HAP-1 (cell line): ENCODE data around the gene SLC18A2.
A peak's percentile ranks its signal among the peaks of the same experiment; 100 is the strongest.

Experiments
- DNase-seq, 2 experiments: peaks; one replicate each; pipeline ENCODE4 v3.0.0-alpha.2; 2016 to 2020; ENCODE audit warnings: low spot score in 2 of 2
- H3K27me3 ChIP-seq: fragments of 250-450 bp; sonication (Bioruptor Pico); 2 replicates; pipeline ENCODE4 v1.5.1; 2020; ENCODE audit warnings: low read depth, mild to moderate bottlenecking, moderate library complexity
- H3K36me3 ChIP-seq: fragments of 250-450 bp; sonication (Bioruptor Pico); replicated peaks from 2 replicates; pipeline ENCODE4 v1.5.1; 2020; ENCODE audit warnings: mild to moderate bottlenecking
- H3K4me1 ChIP-seq: fragments of 250-450 bp; sonication (Bioruptor Pico); 2 replicates; pipeline ENCODE4 v1.5.1; 2020; ENCODE audit warnings: mild to moderate bottlenecking
- H3K4me3 ChIP-seq: fragments of 250-450 bp; sonication (Bioruptor Pico); 2 replicates; pipeline ENCODE4 v1.5.1; 2020; ENCODE audit warnings: mild to moderate bottlenecking, moderate library complexity
- H3K9me3 ChIP-seq: fragments of 250-450 bp; sonication (Bioruptor Pico); 2 replicates; pipeline ENCODE4 v1.5.1; 2020; ENCODE audit warnings: mild to moderate bottlenecking, moderate library complexity
- in situ Hi-C: fragments of 300-500 bp; cut with MboI; formaldehyde crosslinking; loops from 3 replicates; pipeline ENCODE4 v1.14.3; 2020; ENCODE audit warnings: low sequenced_read_pairs, inconsistent platforms, mixed read lengths

The SLC18A2 gene

GRCh38 chr10:117240621-117241529 is at the start of gene SLC18A2:
Gene SLC18A2 (plus strand): TSS chr10:117241114. CDS start chr10:117241694, 580 bp downstream.
- H3K36me3 ChIP-seq, result no peaks in the 10 kb centered on the region
- in situ Hi-C loops, result no loop called here
- no peaks in the 10 kb centered on the region for H3K9me3 ChIP-seq
- no peak for DNase-seq
- no peak within 1 kb of the TSS; the same call in 1 of the 2 replicates for H3K4me3 ChIP-seq
- H3K4me1 ChIP-seq, result no peaks in the 10 kb centered on the region
- no peaks in the 10 kb centered on the region for H3K27me3 ChIP-seq

DNA sequence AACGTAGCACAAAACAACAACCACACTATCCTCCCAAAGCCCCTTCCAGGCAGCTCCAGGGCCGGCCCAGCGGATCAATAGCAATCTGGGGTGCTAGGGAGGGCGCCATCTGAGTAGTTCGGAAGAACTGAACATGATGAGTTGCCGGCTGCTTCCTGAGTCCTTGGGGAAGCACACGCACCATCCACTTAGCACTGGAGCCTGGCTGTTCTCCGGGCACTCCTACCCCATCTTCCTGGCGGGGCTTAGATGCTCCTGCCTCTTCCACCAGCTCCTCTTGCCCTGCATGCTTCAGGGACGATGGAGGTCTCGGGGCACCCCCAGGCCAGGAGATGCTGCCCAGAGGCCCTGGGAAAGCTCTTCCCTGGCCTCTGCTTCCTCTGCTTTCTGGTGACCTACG is 43.7 kb upstream of the SLC18A2 start, which contains the start of gene KCNK18:
KCNK18 (plus strand) TSS at position 301 of the 400 bp plus-strand sequence; CDS start at position 301, 0 bp downstream.
- no peaks in the 10 kb centered on the region for H3K27me3 ChIP-seq
- H3K9me3 ChIP-seq, result no peaks in the 10 kb centered on the region
- in situ Hi-C loops, result no loop called here
- DNase-seq, result no peak
- H3K36me3 ChIP-seq, result no peaks in the 10 kb centered on the region
- H3K4me1 ChIP-seq, result no peaks in the 10 kb centered on the region
- H3K4me3 ChIP-seq, result no peak within 1 kb of the TSS

DNA sequence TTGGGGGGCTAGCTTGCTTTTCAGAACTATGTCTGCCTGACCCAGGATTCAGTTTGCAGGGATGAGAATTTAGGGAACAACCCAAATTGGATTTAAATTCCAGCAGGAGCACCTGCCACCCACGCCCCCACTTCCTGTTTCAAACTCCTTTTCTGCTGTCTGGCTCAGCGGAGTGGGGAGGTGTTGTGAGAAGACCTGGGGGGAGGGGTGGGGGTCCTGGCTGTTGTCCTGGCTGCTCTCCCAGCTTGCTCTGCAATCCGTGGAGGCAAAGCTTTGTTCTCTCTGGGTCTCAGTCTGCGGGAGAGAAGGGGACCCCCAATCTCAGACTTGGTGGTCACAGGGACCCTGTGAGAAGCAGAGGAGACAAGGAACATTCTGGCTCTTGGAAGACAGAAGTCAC is 42.8 kb upstream of the SLC18A2 start:
- in situ Hi-C loops, result no loop called here
- H3K4me3 ChIP-seq, result no peak overlapping the region
- no peaks in the 10 kb centered on the region for H3K36me3 ChIP-seq
- no peaks in the 10 kb centered on the region for H3K9me3 ChIP-seq
- DNase-seq, result no peak
- no peaks in the 10 kb centered on the region for H3K27me3 ChIP-seq
- H3K4me1 ChIP-seq, result no peaks in the 10 kb centered on the region

DNA sequence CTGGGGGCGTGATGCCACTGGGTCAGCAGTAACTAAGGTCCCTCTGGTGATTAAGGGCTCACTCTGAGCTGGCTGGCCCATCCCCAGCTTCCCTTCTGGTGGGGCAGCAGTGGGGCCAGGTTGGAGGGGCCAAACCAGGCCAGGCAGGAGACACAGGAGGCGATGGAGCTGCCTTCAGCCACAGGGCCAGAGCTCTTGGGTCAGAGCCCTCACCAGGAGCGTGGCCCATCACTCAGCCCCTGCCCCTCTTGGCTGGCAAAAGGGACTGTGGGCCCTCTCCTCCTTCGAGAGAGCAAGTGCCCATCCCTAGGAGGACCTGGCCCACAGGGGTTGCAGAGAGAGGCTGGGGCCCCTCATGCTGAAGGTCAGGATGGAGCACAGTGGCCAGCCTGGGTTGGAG is 39.1 kb upstream of the SLC18A2 start:
- H3K36me3 ChIP-seq, result no peaks in the 10 kb centered on the region
- in situ Hi-C loops, result loop anchor here (25.0 kb wide), 1 partner anchor 1035 kb away; no protein-coding TSS in a partner anchor

DNA sequence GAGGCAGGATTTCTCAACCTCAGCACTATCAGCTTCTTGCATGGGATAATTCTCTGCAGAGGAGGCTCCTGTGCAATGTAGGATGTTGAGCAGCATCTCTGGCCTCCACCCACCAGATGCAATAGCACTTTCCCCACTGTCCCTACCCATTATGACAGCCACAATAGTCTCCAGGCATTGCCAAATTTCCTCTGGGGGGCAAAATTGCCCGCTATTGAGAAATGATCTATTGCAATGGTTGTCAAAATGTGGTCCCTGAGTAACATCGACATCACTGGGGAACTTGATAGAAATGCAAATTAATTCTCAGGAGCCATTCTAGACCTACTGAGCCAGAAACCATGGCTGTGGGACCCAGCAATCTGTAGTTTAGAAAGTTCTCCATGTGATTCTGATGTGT is 36.6 kb upstream of the SLC18A2 start:
- Histone ChIP-seq H3K36me3 (no peaks in the 10 kb centered on the region), H3K4me1 (no peaks in the 10 kb centered on the region), H3K4me3 (no peak overlapping the region), H3K9me3 (no peaks in the 10 kb centered on the region), H3K27me3 (no peaks in the 10 kb centered on the region)
- no peak for DNase-seq
- in situ Hi-C loops, result loop anchor here (25.0 kb wide), 1 partner anchor 1033 kb away; no protein-coding TSS in a partner anchor

More for the DNA sequence above, 39.1 kb upstream of the SLC18A2 start:
- H3K4me1 ChIP-seq, result no peaks in the 10 kb centered on the region
- H3K4me3 ChIP-seq, result no peak overlapping the region
- no peaks in the 10 kb centered on the region for H3K27me3 ChIP-seq
- H3K9me3 ChIP-seq, result no peaks in the 10 kb centered on the region
- no peak for DNase-seq

DNA sequence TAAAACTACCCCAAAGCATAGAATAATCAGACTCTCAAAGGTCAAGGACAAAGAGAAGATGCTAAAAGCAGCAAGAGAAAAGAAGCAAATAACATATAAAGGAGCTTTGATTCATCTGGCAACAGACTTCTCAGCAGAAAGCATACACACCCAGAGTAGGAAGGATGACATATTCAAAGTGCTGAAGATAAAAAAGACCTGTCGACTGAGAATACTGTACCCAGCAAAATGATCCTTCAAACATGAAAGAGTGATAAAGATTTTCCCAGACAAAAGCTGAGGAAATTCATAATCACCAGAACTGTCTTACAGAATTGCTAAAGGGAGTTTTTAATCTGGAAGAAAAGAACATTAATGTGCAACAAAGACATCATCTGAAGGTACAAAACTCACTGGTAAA is 28.7 kb upstream of the SLC18A2 start:
- Histone ChIP-seq H3K36me3 (no peaks in the 10 kb centered on the region), H3K4me3 (no peak overlapping the region), H3K27me3 (peaks cover 2% of the 10 kb centered on the region; the same call in 1 of the 2 replicates), H3K4me1 (no peaks in the 10 kb centered on the region; the same call in 1 of the 2 replicates), H3K9me3 (no peaks in the 10 kb centered on the region)
- no peak for DNase-seq
- in situ Hi-C loops, result loop anchor here (25.0 kb wide), 1 partner anchor 1025 kb away; no protein-coding TSS in a partner anchor

- Histone ChIP-seq H3K36me3 (no peaks in the 10 kb centered on the region), H3K4me1 (no peaks in the 10 kb centered on the region; the same call in 1 of the 2 replicates), H3K9me3 (no peaks in the 10 kb centered on the region), H3K27me3 (peaks cover 2% of the 10 kb centered on the region; the same call in 1 of the 2 replicates), H3K4me3 (no peak overlapping the region)
- no peak for DNase-seq
- in situ Hi-C loops, result loop anchor here (25.0 kb wide), 1 partner anchor 1023 kb away; no protein-coding TSS in a partner anchor
Measured at GRCh38 chr10:117214401-117214800, 26.5 kb upstream of the SLC18A2 start.

DNA sequence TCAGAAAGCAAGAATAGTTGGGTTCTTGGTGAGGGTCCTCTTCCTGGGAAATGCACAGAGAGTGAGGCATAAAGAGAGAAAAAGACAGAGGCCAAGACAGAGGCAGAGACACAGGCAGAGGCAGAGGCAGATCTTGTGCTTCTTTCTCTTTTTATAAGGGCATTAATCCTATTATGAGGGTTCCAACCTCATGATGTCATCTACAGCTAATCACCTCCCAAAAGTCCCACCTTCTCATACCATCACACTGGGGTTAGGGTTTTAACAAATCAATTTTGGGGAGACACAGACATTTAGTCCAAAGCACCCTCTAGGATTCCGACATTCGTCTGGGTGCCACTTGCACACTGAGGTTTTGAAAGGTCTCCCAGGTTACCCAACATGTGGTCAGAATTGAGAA is 25.8 kb upstream of the SLC18A2 start:
- in situ Hi-C loops, result loop anchor here (25.0 kb wide), 1 partner anchor 1022 kb away; no protein-coding TSS in a partner anchor
- Histone ChIP-seq H3K27me3 (peaks cover 2% of the 10 kb centered on the region; the same call in 1 of the 2 replicates), H3K36me3 (no peaks in the 10 kb centered on the region), H3K4me3 (no peak overlapping the region), H3K9me3 (no peaks in the 10 kb centered on the region), H3K4me1 (no peaks in the 10 kb centered on the region; the same call in 1 of the 2 replicates)
- no peak for DNase-seq

DNA sequence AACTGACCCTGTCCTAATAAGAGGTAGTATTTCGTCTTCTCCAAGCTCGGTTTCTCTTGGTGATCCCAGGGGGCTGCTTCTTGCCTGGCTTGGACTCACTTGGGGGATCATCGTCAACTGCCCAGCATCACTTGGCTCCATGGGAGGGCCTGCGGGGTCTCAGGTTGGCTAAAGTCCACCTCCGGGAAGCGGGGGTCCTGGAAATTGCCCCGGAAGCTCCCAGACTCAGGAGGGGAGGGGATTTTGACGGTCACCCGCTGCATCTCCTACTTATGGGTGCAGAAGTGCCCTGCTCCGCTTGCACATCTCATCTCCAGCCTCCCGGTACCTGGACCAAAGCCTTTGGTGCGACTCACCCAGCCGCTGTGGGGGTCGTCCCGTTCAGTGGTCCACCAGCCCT is 24.9 kb upstream of the SLC18A2 start:
- Histone ChIP-seq H3K36me3 (no peaks in the 10 kb centered on the region), H3K4me1 (no peaks in the 10 kb centered on the region; the same call in 1 of the 2 replicates), H3K27me3 (peaks cover 2% of the 10 kb centered on the region; the same call in 1 of the 2 replicates), H3K9me3 (no peaks in the 10 kb centered on the region), H3K4me3 (no peak overlapping the region)
- in situ Hi-C loops, result loop anchor here (25.0 kb wide), 1 partner anchor 1021 kb away; no protein-coding TSS in a partner anchor
- DNase-seq, result no peak

- in situ Hi-C loops, result loop anchor here (25.0 kb wide), 1 partner anchor 1021 kb away; no protein-coding TSS in a partner anchor
- peak; percentile 68 to 86 for DNase-seq
- Histone ChIP-seq H3K36me3 (no peaks in the 10 kb centered on the region), H3K27me3 (peaks cover 2% of the 10 kb centered on the region; the same call in 1 of the 2 replicates), H3K4me3 (peak overlapping the region; percentile 29), H3K9me3 (no peaks in the 10 kb centered on the region), H3K4me1 (no peaks in the 10 kb centered on the region; the same call in 1 of the 2 replicates)
Measured at GRCh38 chr10:117216611-117217195, 24.2 kb upstream of the SLC18A2 start.

GRCh38 chr10:117217196-117217761 is 23.6 kb upstream of the SLC18A2 start:
- Histone ChIP-seq H3K4me3 (peak overlapping the region; percentile 29), H3K36me3 (no peaks in the 10 kb centered on the region), H3K27me3 (peaks cover 2% of the 10 kb centered on the region; the same call in 1 of the 2 replicates), H3K9me3 (no peaks in the 10 kb centered on the region), H3K4me1 (no peaks in the 10 kb centered on the region; the same call in 1 of the 2 replicates)
- in situ Hi-C loops, result loop anchor here (25.0 kb wide), 1 partner anchor 1020 kb away; no protein-coding TSS in a partner anchor
- DNase-seq, result no peak

DNA sequence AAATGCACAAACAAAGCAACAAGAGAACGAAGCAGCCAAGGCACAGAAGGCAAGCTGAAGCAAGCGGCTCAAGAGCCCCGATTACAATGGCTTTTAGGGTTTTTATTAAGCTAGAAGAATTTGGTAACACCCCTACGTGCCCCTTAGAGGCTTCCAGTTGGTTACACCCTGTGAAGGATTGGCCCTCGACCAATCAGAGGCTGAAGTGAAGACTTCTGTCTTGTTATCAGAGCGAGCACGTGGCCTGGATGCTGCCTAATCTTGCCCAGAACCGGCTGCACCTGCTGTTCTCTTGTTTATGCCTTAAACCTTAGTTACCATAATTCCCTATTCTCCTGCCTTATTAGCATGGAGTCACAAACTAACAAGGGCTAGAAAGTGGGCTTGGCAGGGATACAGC is 22.3 kb upstream of the SLC18A2 start:
- H3K9me3 ChIP-seq, result no peaks in the 10 kb centered on the region
- DNase-seq, result peak in 1 of 2 experiments; percentile 16
- H3K27me3 ChIP-seq, result peaks cover 2% of the 10 kb centered on the region; the same call in 1 of the 2 replicates
- no peak overlapping the region for H3K4me3 ChIP-seq
- in situ Hi-C loops, result loop anchor here (25.0 kb wide), 1 partner anchor 1019 kb away; no protein-coding TSS in a partner anchor
- no peaks in the 10 kb centered on the region for H3K36me3 ChIP-seq
- no peaks in the 10 kb centered on the region; the same call in 1 of the 2 replicates for H3K4me1 ChIP-seq

- in situ Hi-C loops, result loop anchor here (10.0 to 25.0 kb wide), 2 partner anchors 214 to 1016 kb away; no protein-coding TSS in a partner anchor
- no peak for DNase-seq
Measured at GRCh38 chr10:117221156-117221711, 19.7 kb upstream of the SLC18A2 start.

More at GRCh38 chr10:117221156-117221711, 19.7 kb upstream of the SLC18A2 start:
- H3K4me1 ChIP-seq, result no peaks in the 10 kb centered on the region; the same call in 1 of the 2 replicates
- no peaks in the 10 kb centered on the region for H3K9me3 ChIP-seq
- H3K27me3 ChIP-seq, result peaks cover 1% of the 10 kb centered on the region; the same call in 1 of the 2 replicates
- H3K4me3 ChIP-seq, result no peak overlapping the region
- H3K36me3 ChIP-seq, result no peaks in the 10 kb centered on the region
